HG03060 (cell line): ENCODE results near the gene CACNB2.
A peak's percentile ranks its signal among the peaks of the same experiment; 100 is the strongest.

Experiments
- ATAC-seq: cut with Tn5 transposase; IDR thresholded peaks from one replicate; pipeline ENCODE4 v1.9.1; 2021; ENCODE audit warnings: low read depth, moderate number of reproducible peaks; ENCODE audit not compliant: unreplicated experiment

CACNB2 gene

GRCh38 chr10:18271491-18271890 is 131.3 kb downstream of the CACNB2 start:
- ATAC-seq: no peak

GRCh38 chr10:18273039-18273438 is 132.8 kb downstream of the CACNB2 start:
- ATAC-seq: no peak

- no peak for ATAC-seq
These were observed 138.0 kb downstream of the CACNB2 start for GRCh38 chr10:18278181-18278580.

- ATAC-seq: no peak
These were observed 138.9 kb downstream of the CACNB2 start for GRCh38 chr10:18279173-18279572.

GRCh38 chr10:18282094-18282493 is 141.9 kb downstream of the CACNB2 start:
- ATAC-seq: no peak

- ATAC-seq: no peak
These were observed 150.6 kb downstream of the CACNB2 start for GRCh38 chr10:18290651-18291313.

GRCh38 chr10:18293536-18294510 is 153.6 kb downstream of the CACNB2 start:
- ATAC-seq: no peak

- ATAC-seq: no peak
These were observed 154.4 kb downstream of the CACNB2 start for GRCh38 chr10:18294633-18295032.

- ATAC-seq: no peak
These were observed 157.4 kb downstream of the CACNB2 start for GRCh38 chr10:18297659-18298058.

- ATAC-seq: no peak
These were observed 158.0 kb downstream of the CACNB2 start for GRCh38 chr10:18298256-18298655.

- no peak for ATAC-seq
These were observed 163.9 kb downstream of the CACNB2 start for GRCh38 chr10:18303851-18304801.

GRCh38 chr10:18306031-18306430 is 165.8 kb downstream of the CACNB2 start:
- ATAC-seq: no peak

GRCh38 chr10:18308600-18308999 is 168.4 kb downstream of the CACNB2 start:
- ATAC-seq: no peak

GRCh38 chr10:18310761-18311160 is 170.5 kb downstream of the CACNB2 start:
- no peak for ATAC-seq

- ATAC-seq: peak; percentile 88
These were observed 172.3 kb downstream of the CACNB2 start for GRCh38 chr10:18312374-18313139.

- ATAC-seq: no peak
These were observed 172.9 kb downstream of the CACNB2 start for GRCh38 chr10:18313140-18313530.

GRCh38 chr10:18313626-18314025 is 173.4 kb downstream of the CACNB2 start:
- no peak for ATAC-seq

- no peak for ATAC-seq
These were observed 179.4 kb downstream of the CACNB2 start for GRCh38 chr10:18319628-18320027.

GRCh38 chr10:18321371-18321770 is 181.1 kb downstream of the CACNB2 start:
- ATAC-seq: no peak

- ATAC-seq: no peak
These were observed 183.7 kb downstream of the CACNB2 start for GRCh38 chr10:18323916-18324315.
